Measurements from ENCODE around the gene PDE9A. TPM values are rescaled to one million over a fixed set of nuclear protein-coding genes. Genes with fewer than 3 reads are reported as not detected.

Gene PDE9A
- total and polyA plus RNA-seq, 8 donors = 1.2 to 14.4 (median 5.0) TPM

GRCh38 chr21:42645211-42646075 lies 8.0 kb upstream of the PDE9A start:
- H3K4me3 ChIP-seq = no peak overlapping the region
- H3K9me3 ChIP-seq = no peaks in the 10 kb centered on the region
- no peaks in the 10 kb centered on the region for H3K36me3 ChIP-seq
- H3K27me3 ChIP-seq = no peaks in the 10 kb centered on the region
- intact Hi-C loops (cut with DNase I) = no loop called here
- H3K27ac ChIP-seq = no peak overlapping the region
- ATAC-seq (no peak), FAIRE-seq (no peak), DNase-seq (no peak)
- peaks cover 0 to 4% (median 0%) of the 10 kb centered on the region in 3 donors for H3K4me1 ChIP-seq
- WGBS, 2 donors = 66 to 77% methylated on average over 28 of the region's 28 CpGs
- TF ChIP-seq, protein P1, sequence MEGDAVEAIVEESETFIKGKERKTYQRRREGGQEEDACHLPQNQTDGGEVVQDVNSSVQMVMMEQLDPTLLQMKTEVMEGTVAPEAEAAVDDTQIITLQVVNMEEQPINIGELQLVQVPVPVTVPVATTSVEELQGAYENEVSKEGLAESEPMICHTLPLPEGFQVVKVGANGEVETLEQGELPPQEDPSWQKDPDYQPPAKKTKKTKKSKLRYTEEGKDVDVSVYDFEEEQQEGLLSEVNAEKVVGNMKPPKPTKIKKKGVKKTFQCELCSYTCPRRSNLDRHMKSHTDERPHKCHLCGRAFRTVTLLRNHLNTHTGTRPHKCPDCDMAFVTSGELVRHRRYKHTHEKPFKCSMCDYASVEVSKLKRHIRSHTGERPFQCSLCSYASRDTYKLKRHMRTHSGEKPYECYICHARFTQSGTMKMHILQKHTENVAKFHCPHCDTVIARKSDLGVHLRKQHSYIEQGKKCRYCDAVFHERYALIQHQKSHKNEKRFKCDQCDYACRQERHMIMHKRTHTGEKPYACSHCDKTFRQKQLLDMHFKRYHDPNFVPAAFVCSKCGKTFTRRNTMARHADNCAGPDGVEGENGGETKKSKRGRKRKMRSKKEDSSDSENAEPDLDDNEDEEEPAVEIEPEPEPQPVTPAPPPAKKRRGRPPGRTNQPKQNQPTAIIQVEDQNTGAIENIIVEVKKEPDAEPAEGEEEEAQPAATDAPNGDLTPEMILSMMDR (IDR thresholded peaks at IDR 0.05) = no peak

GRCh38 chr21:42646076-42646825 lies 7.2 kb upstream of the PDE9A start:
- TF ChIP-seq, protein P1 (IDR thresholded peaks at IDR 0.05) = no peak
- Histone ChIP-seq H3K36me3 (no peaks in the 10 kb centered on the region), H3K4me1 (no peaks in the 10 kb centered on the region), H3K27me3 (no peaks in the 10 kb centered on the region), H3K27ac (no peak overlapping the region), H3K9me3 (no peaks in the 10 kb centered on the region), H3K4me3 (no peak overlapping the region)
- FAIRE-seq = no peak
- intact Hi-C loops (cut with DNase I) = no loop called here
- DNase-seq = no peak
- 67 to 82% methylated on average over 14 of the region's 14 CpGs for WGBS, 2 donors
- no peak for ATAC-seq

- H3K4me1 ChIP-seq = no peaks in the 10 kb centered on the region
- no peaks in the 10 kb centered on the region for H3K9me3 ChIP-seq
- H3K36me3 ChIP-seq = no peaks in the 10 kb centered on the region
- no peak overlapping the region for H3K4me3 ChIP-seq
- H3K27me3 ChIP-seq = no peaks in the 10 kb centered on the region
- 76 to 84% methylated on average over 14 of the region's 14 CpGs for WGBS, 2 donors
- no peak for DNase-seq
- no peak for ATAC-seq
- no peak for FAIRE-seq
- no peak overlapping the region for H3K27ac ChIP-seq
- intact Hi-C loops (cut with DNase I) = no loop called here
- TF ChIP-seq, protein P1 (IDR thresholded peaks at IDR 0.05) = no peak
These were observed 6.6 kb upstream of the PDE9A start for GRCh38 chr21:42646836-42647235.

DNA sequence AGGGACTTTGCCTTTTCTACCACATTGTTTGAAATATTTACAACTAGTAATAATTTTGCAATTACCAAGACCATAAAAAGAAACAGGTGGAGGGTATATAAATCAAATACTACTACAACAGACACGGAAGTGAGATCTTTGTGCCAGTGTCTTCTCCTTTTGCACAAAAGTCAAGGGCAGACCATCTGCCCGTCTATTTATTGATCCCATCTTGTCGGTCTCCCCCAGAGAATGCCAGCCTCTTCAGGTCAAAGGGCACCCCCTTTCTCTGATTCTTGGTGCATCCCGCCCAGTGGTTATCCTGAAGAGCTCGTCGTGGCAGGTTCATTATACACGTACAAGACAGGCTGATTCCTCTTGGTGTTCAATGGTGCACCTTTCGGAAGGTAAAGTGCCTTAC lies 4.8 kb upstream of the PDE9A start:
- ATAC-seq (no peak), FAIRE-seq (no peak), DNase-seq (no peak)
- TF ChIP-seq, protein P1 (IDR thresholded peaks at IDR 0.05) = no peak
- 80 to 85% methylated on average over 8 of the region's 8 CpGs for WGBS, 2 donors
- no peaks in the 10 kb centered on the region for H3K36me3 ChIP-seq
- no peak overlapping the region for H3K27ac ChIP-seq
- intact Hi-C loops (cut with DNase I) = no loop called here
- H3K9me3 ChIP-seq = no peaks in the 10 kb centered on the region
- no peaks in the 10 kb centered on the region for H3K27me3 ChIP-seq
- no peak overlapping the region for H3K4me3 ChIP-seq
- H3K4me1 ChIP-seq = no peaks in the 10 kb centered on the region

All from pancreas (tissue), 10 donors.